Measurements from ENCODE around the gene AKT3.

AKT3 gene

GRCh38 chr1:243548516-243548915 lies 301.5 kb downstream of the AKT3 start:
- no peak for DNase-seq

- no peak for DNase-seq
Measured at GRCh38 chr1:243547891-243548290, 302.2 kb downstream of the AKT3 start.

GRCh38 chr1:243546457-243546856 lies 303.6 kb downstream of the AKT3 start:
- DNase-seq = no peak

- DNase-seq = no peak
Measured at GRCh38 chr1:243543501-243543900, 306.5 kb downstream of the AKT3 start.

- DNase-seq = no peak
Measured at GRCh38 chr1:243542739-243543415, 307.2 kb downstream of the AKT3 start.

- no peak for DNase-seq
Measured at GRCh38 chr1:243539636-243540035, 310.4 kb downstream of the AKT3 start.

GRCh38 chr1:243535014-243535413 lies 315.0 kb downstream of the AKT3 start:
- no peak for DNase-seq

- no peak for DNase-seq
Measured at GRCh38 chr1:243529512-243529911, 320.5 kb downstream of the AKT3 start.

- DNase-seq = no peak
Measured at GRCh38 chr1:243528459-243529121, 321.5 kb downstream of the AKT3 start.

GRCh38 chr1:243526180-243526579 lies 323.9 kb downstream of the AKT3 start:
- no peak for DNase-seq

GRCh38 chr1:243525085-243525487 lies 325.0 kb downstream of the AKT3 start:
- DNase-seq = no peak

- DNase-seq = no peak
Measured at GRCh38 chr1:243523766-243524165, 326.3 kb downstream of the AKT3 start.

GRCh38 chr1:243520831-243521230 lies 329.2 kb downstream of the AKT3 start:
- no peak for DNase-seq

GRCh38 chr1:243514927-243515326 lies 335.1 kb downstream of the AKT3 start:
- no peak for DNase-seq

GRCh38 chr1:243513726-243514491 lies 336.1 kb downstream of the AKT3 start:
- no peak for DNase-seq

GRCh38 chr1:243510928-243511327 lies 339.1 kb downstream of the AKT3 start:
- DNase-seq = no peak

GRCh38 chr1:243508943-243509342 lies 341.1 kb downstream of the AKT3 start:
- no peak for DNase-seq

- no peak for DNase-seq
Measured at GRCh38 chr1:243508303-243508713, 341.7 kb downstream of the AKT3 start.

- no peak for DNase-seq
Measured at GRCh38 chr1:243507672-243508302, 342.3 kb downstream of the AKT3 start.

- DNase-seq = no peak
Measured at GRCh38 chr1:243507001-243507671, 342.9 kb downstream of the AKT3 start.

GRCh38 chr1:243505986-243506689 lies 343.9 kb downstream of the AKT3 start:
- DNase-seq = no peak

- DNase-seq = no peak
Measured at GRCh38 chr1:243503155-243503554, 346.9 kb downstream of the AKT3 start.
